GM20000 (cell line): Measurements from ENCODE around the gene METAP1D.
"Not testable (repeated sequence)": the region's sequence is repeated elsewhere in the genome, so short reads cannot be mapped to it uniquely, and the experiment has no call there.

ENCODE experiments used
- DNase-seq: peaks from one replicate; pipeline ENCODE4 v3.0.0; 2012; ENCODE audit warnings: low spot score
- CTCF ChIP-seq: IDR thresholded peaks from 2 replicates; pipeline ENCODE4 v1.5.1; 2012; ENCODE audit warnings: mild to moderate bottlenecking, control low read depth; ENCODE audit errors: extremely low read depth, missing control alignments

METAP1D gene

GRCh38 chr2:172058660-172059059 is 58.9 kb downstream of the METAP1D start:
- DNase-seq: no peak
- TF ChIP-seq CTCF: no peak

- not testable (repeated sequence) for DNase-seq
These were observed 60.4 kb downstream of the METAP1D start for GRCh38 chr2:172060118-172060517.

GRCh38 chr2:172062402-172063004 is 62.8 kb downstream of the METAP1D start:
- no peak for TF ChIP-seq CTCF
- no peak for DNase-seq

- no peak for DNase-seq
- TF ChIP-seq CTCF: no peak
These were observed 63.7 kb downstream of the METAP1D start for GRCh38 chr2:172063446-172063845.

GRCh38 chr2:172065111-172065510 is 65.4 kb downstream of the METAP1D start:
- no peak for TF ChIP-seq CTCF
- no peak for DNase-seq

GRCh38 chr2:172066394-172066886 is 66.7 kb downstream of the METAP1D start:
- DNase-seq: no peak
- no peak for TF ChIP-seq CTCF

- not testable (repeated sequence) for DNase-seq
These were observed 68.2 kb downstream of the METAP1D start for GRCh38 chr2:172067905-172068304.

- DNase-seq: no peak
- no peak for TF ChIP-seq CTCF
These were observed 71.2 kb downstream of the METAP1D start for GRCh38 chr2:172070936-172071335.
